Uterus (tissue), 4 donors: ENCODE data around the gene FNIP2. TPM values are rescaled to one million over a fixed set of nuclear protein-coding genes. Genes with fewer than 3 reads are reported as not detected.

ENCODE experiments used
- DNase-seq, 2 donors: peaks; one replicate each; pipeline ENCODE4 v3.0.0-alpha.2; 2019 to 2020
- H3K27ac ChIP-seq, 2 donors: fragments of 200-600 bp; sonication (generic); 1 replicate in 1 of 2; 2 replicates in 1 of 2; pipeline ENCODE4 v1.5.1; 2016 to 2018
- H3K27me3 ChIP-seq, 2 donors: fragments of 200-600 bp; sonication (generic); one replicate each; pipeline ENCODE4 v1.5.1; 2018 to 2019; ENCODE audit warnings: control low read depth in 1 of 2
- H3K36me3 ChIP-seq, 2 donors: fragments of 200-600 bp; sonication (generic); one replicate each; pipeline ENCODE4 v1.5.1; 2019; ENCODE audit warnings: control low read depth in 1 of 2
- H3K4me1 ChIP-seq, 2 donors: fragments of 200-600 bp; sonication (generic); one replicate each; pipeline ENCODE4 v1.5.1; 2018 to 2019; ENCODE audit warnings: control low read depth in 1 of 2
- H3K4me3 ChIP-seq, 2 donors: fragments of 200-600 bp; sonication (generic); 1 replicate in 1 of 2; 2 replicates in 1 of 2; pipeline ENCODE4 v1.5.1; 2018 to 2019; ENCODE audit warnings: mild to moderate bottlenecking in 1 of 2
- H3K9me3 ChIP-seq, 2 donors: fragments of 200-600 bp; sonication (generic); one replicate each; pipeline ENCODE4 v1.5.1; 2019; ENCODE audit warnings: control low read depth in 1 of 2
- CTCF ChIP-seq, 4 experiments: fragments of 200-600 bp in 2 of 4; fragments of 450-650 bp in 2 of 4; sonication (generic) in 2 of 4; IDR thresholded peaks; one replicate each; pipeline ENCODE4 v1.5.1; 2016 to 2019; ENCODE audit warnings: antibody characterized with exemption in 4 of 4, mild to moderate bottlenecking in 2 of 4, moderate library complexity in 1 of 4
- POLR2A ChIP-seq, 2 donors: fragments of 450-650 bp; IDR thresholded peaks; one replicate each; pipeline ENCODE4 v1.6.1; 2016; ENCODE audit warnings: antibody characterized with exemption in 2 of 2, mild to moderate bottlenecking in 1 of 2, moderate library complexity in 1 of 2
- intact Hi-C: fragments of 100-400 bp; cut with DNase I; formaldehyde crosslinking; loops from one replicate; pipeline ENCODE4 v1.15.1; 2023; ENCODE audit warnings: low total_unique reads
- total RNA-seq, 4 donors: library from RNA; depleted of rRNA in 3 of 4; stranded (reverse); fragments of >200 nt in 3 of 4; gene quantifications; one replicate each; pipeline versions ENCODE4 v1.1.0 to v1.2.4, GENCODE V29; 2014 to 2023
- donor health status: DM: yes; HTN: yes; CAD: no.

Gene FNIP2
- total RNA-seq, 4 donors from 2014 or later: 8.5 to 61.9 (median 29.6) TPM

GRCh38 chr4:158778156-158778711, 9.4 kb downstream of the FNIP2 start:
- Histone ChIP-seq H3K36me3 (no peaks in the 10 kb centered on the region), H3K9me3 (no peaks in the 10 kb centered on the region), H3K4me1 (no peaks in the 10 kb centered on the region), H3K4me3 (no peak overlapping the region), H3K27ac (peak overlapping the region in 1 of 2 donors; percentile 16), H3K27me3 (no peaks in the 10 kb centered on the region)
- intact Hi-C loops: no loop called here
- TF ChIP-seq POLR2A (IDR thresholded peaks at IDR 0.05): no peak
- no peak for TF ChIP-seq CTCF (IDR thresholded peaks at IDR 0.05)
- DNase-seq: no peak

- intact Hi-C loops: no loop called here
- no peak overlapping the region for H3K4me3 ChIP-seq
These were observed 9.9 kb downstream of the FNIP2 start for GRCh38 chr4:158778712-158779111.

GRCh38 chr4:158781963-158782362, 13.1 kb downstream of the FNIP2 start:
- no peaks in the 10 kb centered on the region for H3K9me3 ChIP-seq
- H3K4me1 ChIP-seq: peaks cover 0 to 5% of the 10 kb centered on the region in 2 donors
- DNase-seq: no peak
- TF ChIP-seq POLR2A (IDR thresholded peaks at IDR 0.05) (no peak), CTCF (IDR thresholded peaks at IDR 0.05) (no peak)
- no peaks in the 10 kb centered on the region for H3K36me3 ChIP-seq
- H3K27ac ChIP-seq: peak overlapping the region in 1 of 2 donors; percentile 40
- H3K4me3 ChIP-seq: no peak overlapping the region
- no peaks in the 10 kb centered on the region for H3K27me3 ChIP-seq
- intact Hi-C loops: no loop called here

More at GRCh38 chr4:158778712-158779111, 9.9 kb downstream of the FNIP2 start:
- H3K4me1 ChIP-seq: peaks cover 0 to 2% of the 10 kb centered on the region in 2 donors
- no peak for DNase-seq
- no peak for TF ChIP-seq CTCF (IDR thresholded peaks at IDR 0.05)
- no peak for TF ChIP-seq POLR2A (IDR thresholded peaks at IDR 0.05)
- H3K27me3 ChIP-seq: no peaks in the 10 kb centered on the region
- H3K27ac ChIP-seq: peak overlapping the region in 1 of 2 donors; percentile 16
- H3K9me3 ChIP-seq: no peaks in the 10 kb centered on the region
- no peaks in the 10 kb centered on the region for H3K36me3 ChIP-seq

- Histone ChIP-seq H3K4me3 (no peak overlapping the region), H3K36me3 (no peaks in the 10 kb centered on the region), H3K27me3 (no peaks in the 10 kb centered on the region), H3K9me3 (no peaks in the 10 kb centered on the region), H3K4me1 (peaks cover 0 to 5% of the 10 kb centered on the region in 2 donors), H3K27ac (peak overlapping the region; percentile 11 to 40)
- intact Hi-C loops: no loop called here
- TF ChIP-seq POLR2A (IDR thresholded peaks at IDR 0.05) (no peak), CTCF (IDR thresholded peaks at IDR 0.05) (no peak)
- DNase-seq: no peak
These were observed 13.9 kb downstream of the FNIP2 start for GRCh38 chr4:158782551-158783360.

GRCh38 chr4:158783785-158784184, 15.0 kb downstream of the FNIP2 start:
- TF ChIP-seq POLR2A (IDR thresholded peaks at IDR 0.05) (no peak), CTCF (IDR thresholded peaks at IDR 0.05) (no peak)
- Histone ChIP-seq H3K4me1 (peaks cover 0 to 5% of the 10 kb centered on the region in 2 donors), H3K4me3 (no peak overlapping the region), H3K36me3 (no peaks in the 10 kb centered on the region), H3K27ac (no peak overlapping the region), H3K9me3 (no peaks in the 10 kb centered on the region), H3K27me3 (no peaks in the 10 kb centered on the region)
- no peak for DNase-seq
- intact Hi-C loops: no loop called here
